Hepatocyte (in vitro differentiated cells): ENCODE measurements around the gene RDH14. TPM values are rescaled to one million over a fixed set of nuclear protein-coding genes. Genes with fewer than 3 reads are reported as not detected.

ENCODE experiments used
- DNase-seq: peaks from one replicate; pipeline ENCODE4 v3.0.0-alpha.2; 2016; ENCODE audit warnings: low spot score
- H2AFZ ChIP-seq: fragments of 200-600 bp; sonication (generic); 2 replicates; pipeline ENCODE4 v1.6.0; 2016; ENCODE audit warnings: antibody characterized with exemption, mild to moderate bottlenecking
- H3K27ac ChIP-seq: fragments of 200-600 bp; sonication (generic); 2 replicates; pipeline ENCODE4 v1.5.1; 2016; ENCODE audit warnings: mild to moderate bottlenecking
- H3K27me3 ChIP-seq: fragments of 200-600 bp; sonication (generic); 2 replicates; pipeline ENCODE4 v1.6.1; 2016
- H3K36me3 ChIP-seq: fragments of 200-600 bp; sonication (generic); replicated peaks from 2 replicates; pipeline ENCODE4 v1.5.1; 2016; ENCODE audit warnings: low read depth; ENCODE audit not compliant: insufficient read depth
- H3K4me1 ChIP-seq: fragments of 200-600 bp; sonication (generic); 2 replicates; pipeline ENCODE4 v1.5.1; 2016; ENCODE audit warnings: mild to moderate bottlenecking, moderate library complexity; ENCODE audit not compliant: insufficient read depth
- H3K4me2 ChIP-seq: fragments of 200-600 bp; sonication (generic); 2 replicates; pipeline ENCODE4 v1.6.0; 2016
- H3K4me3 ChIP-seq: fragments of 200-600 bp; sonication (generic); 2 replicates; pipeline ENCODE4 v1.5.1; 2016; ENCODE audit warnings: mild to moderate bottlenecking
- H3K79me2 ChIP-seq: fragments of 200-600 bp; sonication (generic); 2 replicates; pipeline ENCODE4 v1.6.0; 2017; ENCODE audit warnings: mild to moderate bottlenecking
- H3K9me2 ChIP-seq: fragments of 200-600 bp; sonication (generic); replicated peaks from 2 replicates; pipeline ENCODE4 v1.6.0; 2017; ENCODE audit warnings: mild to moderate bottlenecking; ENCODE audit not compliant: insufficient read depth
- H3K9me3 ChIP-seq: fragments of 200-600 bp; sonication (generic); 2 replicates; pipeline ENCODE4 v1.5.1; 2016; ENCODE audit warnings: low read depth, mild to moderate bottlenecking
- H4K20me1 ChIP-seq: fragments of 200-600 bp; sonication (generic); 2 replicates; pipeline ENCODE4 v1.6.0; 2016; ENCODE audit warnings: mild to moderate bottlenecking; ENCODE audit not compliant: insufficient read depth, poor library complexity, severe bottlenecking
- EZH2 ChIP-seq: fragments of 200-600 bp; sonication (generic); IDR thresholded peaks from 2 replicates; pipeline ENCODE4 v1.6.1; 2016; ENCODE audit warnings: antibody characterized with exemption, mild to moderate bottlenecking, borderline replicate concordance
- EZH2phosphoT487 ChIP-seq: fragments of 200-600 bp; sonication (generic); IDR thresholded peaks from one replicate; pipeline ENCODE4 v1.6.1; 2018; ENCODE audit warnings: antibody characterized with exemption, mild to moderate bottlenecking, low read depth, moderate library complexity; ENCODE audit not compliant: unreplicated experiment, severe bottlenecking
- WGBS: methylation state at CpG from one replicate; pipeline ENCODE4 v1.1.6; 2016; ENCODE audit warnings: low lambda C conversion rate; ENCODE audit errors: missing lambda C conversion rate; 5-methylcytosine and 5-hydroxymethylcytosine counted together
- polyA plus RNA-seq: library from polyadenylated mRNA; unstranded; fragments of >200 nt; fragmentation: Nextera tagmentation; extraction: Ambion mirVana; gene quantifications from 2 replicates; pipeline ENCODE4 v1.2.1, GENCODE V29; 2016
- total RNA-seq: library from RNA; depleted of rRNA; stranded (reverse); fragments of >200 nt; gene quantifications from 2 replicates; pipeline ENCODE4 v1.2.3, GENCODE V29; 2014
- TF ChIP-seq, protein P1 (sequence below): fragments of 200-600 bp; sonication (generic); IDR thresholded peaks from 2 replicates; pipeline ENCODE4 v1.5.1; 2016; ENCODE audit warnings: antibody characterized with exemption, mild to moderate bottlenecking; ENCODE audit not compliant: poor library complexity

The RDH14 gene
- total and polyA plus RNA-seq, 2 experiments from 2014 or later, result 38.2 to 46.5 TPM

DNA sequence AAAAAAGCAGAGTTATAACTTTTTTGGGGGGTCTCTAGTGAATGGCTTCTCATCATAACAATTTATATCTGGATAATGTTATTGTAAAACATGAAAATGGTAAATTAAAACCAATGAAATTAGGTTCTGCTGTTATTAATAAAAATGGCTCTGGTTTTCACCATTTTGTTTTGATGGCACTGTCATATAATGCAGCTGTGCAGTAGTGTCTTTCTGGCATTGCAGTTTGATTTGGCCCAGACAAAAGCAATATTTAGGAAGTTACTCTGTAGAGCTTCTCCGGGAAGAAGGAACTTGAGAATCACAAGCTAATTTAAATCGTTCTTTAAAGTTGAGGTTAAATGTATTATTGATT lies 44.1 kb upstream of the RDH14 start:
- no peak for TF ChIP-seq EZH2
- TF ChIP-seq EZH2phosphoT487, result no peak
- TF ChIP-seq, protein P1, sequence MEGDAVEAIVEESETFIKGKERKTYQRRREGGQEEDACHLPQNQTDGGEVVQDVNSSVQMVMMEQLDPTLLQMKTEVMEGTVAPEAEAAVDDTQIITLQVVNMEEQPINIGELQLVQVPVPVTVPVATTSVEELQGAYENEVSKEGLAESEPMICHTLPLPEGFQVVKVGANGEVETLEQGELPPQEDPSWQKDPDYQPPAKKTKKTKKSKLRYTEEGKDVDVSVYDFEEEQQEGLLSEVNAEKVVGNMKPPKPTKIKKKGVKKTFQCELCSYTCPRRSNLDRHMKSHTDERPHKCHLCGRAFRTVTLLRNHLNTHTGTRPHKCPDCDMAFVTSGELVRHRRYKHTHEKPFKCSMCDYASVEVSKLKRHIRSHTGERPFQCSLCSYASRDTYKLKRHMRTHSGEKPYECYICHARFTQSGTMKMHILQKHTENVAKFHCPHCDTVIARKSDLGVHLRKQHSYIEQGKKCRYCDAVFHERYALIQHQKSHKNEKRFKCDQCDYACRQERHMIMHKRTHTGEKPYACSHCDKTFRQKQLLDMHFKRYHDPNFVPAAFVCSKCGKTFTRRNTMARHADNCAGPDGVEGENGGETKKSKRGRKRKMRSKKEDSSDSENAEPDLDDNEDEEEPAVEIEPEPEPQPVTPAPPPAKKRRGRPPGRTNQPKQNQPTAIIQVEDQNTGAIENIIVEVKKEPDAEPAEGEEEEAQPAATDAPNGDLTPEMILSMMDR, result no peak
- H2AFZ ChIP-seq, result no peak overlapping the region
- H3K27me3 ChIP-seq, result no peaks in the 10 kb centered on the region
- no peak overlapping the region for H3K4me2 ChIP-seq
- H3K27ac ChIP-seq, result no peak overlapping the region
- no peak overlapping the region for H3K4me3 ChIP-seq
- H3K4me1 ChIP-seq, result peaks cover 12% of the 10 kb centered on the region
- no peaks in the 10 kb centered on the region for H3K36me3 ChIP-seq
- no peaks in the 10 kb centered on the region for H3K9me2 ChIP-seq
- no peaks in the 10 kb centered on the region for H3K79me2 ChIP-seq
- no peaks in the 10 kb centered on the region for H4K20me1 ChIP-seq
- no peak for DNase-seq
- WGBS, result 61% methylated on average over 2 of the region's 2 CpGs
- no peaks in the 10 kb centered on the region for H3K9me3 ChIP-seq

GRCh38 chr2:18603854-18604530 lies 43.5 kb upstream of the RDH14 start:
- no peak overlapping the region for H3K4me2 ChIP-seq
- no peaks in the 10 kb centered on the region for H3K36me3 ChIP-seq
- no peak overlapping the region for H3K27ac ChIP-seq
- peaks cover 12% of the 10 kb centered on the region for H3K4me1 ChIP-seq
- no peak overlapping the region for H2AFZ ChIP-seq
- H3K79me2 ChIP-seq, result no peaks in the 10 kb centered on the region
- H3K4me3 ChIP-seq, result no peak overlapping the region
- no peaks in the 10 kb centered on the region for H3K9me2 ChIP-seq
- H3K9me3 ChIP-seq, result no peaks in the 10 kb centered on the region
- no peaks in the 10 kb centered on the region for H4K20me1 ChIP-seq
- H3K27me3 ChIP-seq, result no peaks in the 10 kb centered on the region
- no peak for DNase-seq
- TF ChIP-seq, protein P1, result no peak
- no peak for TF ChIP-seq EZH2
- TF ChIP-seq EZH2phosphoT487, result no peak
- 62% methylated on average over 3 of the region's 3 CpGs for WGBS

DNA sequence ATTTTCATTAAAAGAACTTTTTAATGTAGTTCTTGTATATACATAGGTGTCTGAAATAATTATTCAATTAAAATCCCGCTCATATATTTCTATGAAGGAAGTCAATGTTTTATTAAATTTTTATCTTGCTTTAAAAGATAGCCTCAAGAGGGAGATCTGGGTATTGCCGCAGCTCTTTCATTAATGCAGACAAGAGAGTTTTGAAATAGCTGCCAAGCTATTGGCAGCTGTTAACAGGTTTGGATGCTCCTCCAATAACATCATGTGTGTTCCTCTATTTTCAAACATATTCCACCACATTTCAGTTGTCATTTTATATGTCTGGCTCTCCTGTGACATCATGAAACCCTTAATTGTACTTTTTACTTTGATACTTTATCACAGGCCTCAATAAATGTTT lies 41.8 kb upstream of the RDH14 start:
- Histone ChIP-seq H3K27ac (no peak overlapping the region), H3K36me3 (no peaks in the 10 kb centered on the region), H4K20me1 (no peaks in the 10 kb centered on the region), H3K4me1 (peaks cover 12% of the 10 kb centered on the region), H3K4me3 (no peak overlapping the region), H3K9me2 (no peaks in the 10 kb centered on the region), H3K79me2 (no peaks in the 10 kb centered on the region), H2AFZ (no peak overlapping the region), H3K9me3 (no peaks in the 10 kb centered on the region), H3K4me2 (no peak overlapping the region), H3K27me3 (no peaks in the 10 kb centered on the region)
- 92% methylated on average over 2 of the region's 2 CpGs for WGBS
- TF ChIP-seq EZH2phosphoT487 (no peak), EZH2 (no peak)
- TF ChIP-seq, protein P1, result no peak
- no peak for DNase-seq

- H3K4me1 ChIP-seq, result peaks cover 12% of the 10 kb centered on the region
- no peaks in the 10 kb centered on the region for H4K20me1 ChIP-seq
- 73% methylated on average over 2 of the region's 2 CpGs for WGBS
- H3K36me3 ChIP-seq, result no peaks in the 10 kb centered on the region
- H3K9me2 ChIP-seq, result no peaks in the 10 kb centered on the region
- no peak overlapping the region for H2AFZ ChIP-seq
- H3K4me2 ChIP-seq, result no peak overlapping the region
- TF ChIP-seq EZH2phosphoT487, result no peak
- TF ChIP-seq, protein P1, result no peak
- TF ChIP-seq EZH2, result no peak
- no peaks in the 10 kb centered on the region for H3K9me3 ChIP-seq
- H3K79me2 ChIP-seq, result no peaks in the 10 kb centered on the region
- DNase-seq, result no peak
- H3K27ac ChIP-seq, result no peak overlapping the region
- H3K4me3 ChIP-seq, result no peak overlapping the region
- no peaks in the 10 kb centered on the region for H3K27me3 ChIP-seq
These were observed 39.8 kb upstream of the RDH14 start for GRCh38 chr2:18600255-18600613.
